GM12878 (cell line): ENCODE results near the gene NUTM1.

Source experiments
- ETV6 ChIP-seq, 2 experiments: fragments of 450-650 bp in 1 of 2; IDR thresholded peaks in 1 of 2; conservative IDR thresholded peaks in 1 of 2; 2 replicates each; pipeline ENCODE4 v1.6.1; 2014; ENCODE audit warnings: antibody characterized with exemption in 1 of 2, borderline replicate concordance in 1 of 2, low read depth in 1 of 2, mild to moderate bottlenecking in 1 of 2, moderate library complexity in 1 of 2
- EZH2 ChIP-seq: IDR thresholded peaks from 2 replicates; pipeline ENCODE4 v1.6.1; 2012; ENCODE audit warnings: low read depth, mild to moderate bottlenecking, control low read depth, inconsistent platforms, low read length, borderline replicate concordance; ENCODE audit not compliant: control insufficient read depth
- FOS ChIP-seq: IDR thresholded peaks from 3 replicates; pipeline ENCODE4 v1.6.1; 2011; ENCODE audit warnings: borderline replicate concordance; ENCODE audit not compliant: insufficient read length; ENCODE audit errors: extremely low read depth
- HDAC2 ChIP-seq: fragments of 200-600 bp; sonication (generic); IDR thresholded peaks from 2 replicates; pipeline ENCODE4 v1.6.1; 2017
- NR2F1 ChIP-seq: fragments of 450-650 bp; conservative IDR thresholded peaks from 2 replicates; pipeline ENCODE4 v1.6.1; 2017; ENCODE audit warnings: mild to moderate bottlenecking
- PAX5 ChIP-seq: IDR thresholded peaks from 2 replicates; pipeline ENCODE4 v1.6.1; 2011; ENCODE audit warnings: low read depth, low read length, borderline replicate concordance
- POLR2A ChIP-seq: IDR thresholded peaks from 2 replicates; pipeline ENCODE4 v1.6.1; 2011; ENCODE audit warnings: low read depth, mild to moderate bottlenecking, low read length
- POLR2AphosphoS5 ChIP-seq: IDR thresholded peaks from 2 replicates; pipeline ENCODE4 v1.6.1; 2011; ENCODE audit warnings: mild to moderate bottlenecking, low read length, inconsistent platforms
- TF ChIP-seq, protein P1 (sequence below): fragments of 450-650 bp; IDR thresholded peaks from 2 replicates; pipeline ENCODE4 v1.6.1; 2017; ENCODE audit warnings: mild to moderate bottlenecking
- TF ChIP-seq, protein P2 (sequence below), 3 experiments: IDR thresholded peaks in 2 of 3; conservative IDR thresholded peaks in 1 of 3; 2 replicates each; pipeline ENCODE4 v1.5.1; 2011; ENCODE audit warnings: low read depth in 3 of 3, low read length in 3 of 3, mild to moderate bottlenecking in 3 of 3, control low read depth in 2 of 3, moderate library complexity in 2 of 3, inconsistent platforms in 1 of 3, mixed read lengths in 1 of 3; ENCODE audit not compliant: control insufficient read depth in 2 of 3, insufficient read depth in 1 of 3; ENCODE audit errors: extremely low read depth in 1 of 3

DNA sequence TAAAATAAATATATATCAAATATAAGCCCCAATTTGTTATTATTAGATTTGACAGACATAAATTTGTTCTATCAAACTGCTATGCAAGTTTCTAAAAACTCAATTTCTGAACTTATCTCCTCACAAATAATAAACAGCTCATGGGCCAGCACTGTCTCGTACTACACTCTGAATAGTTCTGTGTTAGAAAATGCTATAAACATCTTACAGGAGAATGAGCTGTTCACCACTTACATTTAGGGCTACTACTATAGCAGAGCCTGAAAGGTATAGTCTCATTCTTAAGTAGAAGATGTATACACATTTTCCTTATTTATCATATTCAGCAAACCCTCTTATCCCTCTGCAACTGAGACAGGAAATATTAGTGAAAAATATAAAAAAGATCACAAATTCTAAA, 18.2 kb upstream of the NUTM1 start:
- TF ChIP-seq PAX5 (no peak), ETV6 (conservative IDR thresholded peaks at IDR 0.05 in 1 of 2, IDR thresholded peaks at IDR 0.05 in 1 of 2; ENCODE audit: borderline replicate concordance in 1 of 2, low read depth in 1 of 2) (no peak), POLR2AphosphoS5 (no peak), NR2F1 (no peak), EZH2 (no peak), POLR2A (no peak), HDAC2 (no peak), FOS (no peak)
- TF ChIP-seq, protein P1, sequence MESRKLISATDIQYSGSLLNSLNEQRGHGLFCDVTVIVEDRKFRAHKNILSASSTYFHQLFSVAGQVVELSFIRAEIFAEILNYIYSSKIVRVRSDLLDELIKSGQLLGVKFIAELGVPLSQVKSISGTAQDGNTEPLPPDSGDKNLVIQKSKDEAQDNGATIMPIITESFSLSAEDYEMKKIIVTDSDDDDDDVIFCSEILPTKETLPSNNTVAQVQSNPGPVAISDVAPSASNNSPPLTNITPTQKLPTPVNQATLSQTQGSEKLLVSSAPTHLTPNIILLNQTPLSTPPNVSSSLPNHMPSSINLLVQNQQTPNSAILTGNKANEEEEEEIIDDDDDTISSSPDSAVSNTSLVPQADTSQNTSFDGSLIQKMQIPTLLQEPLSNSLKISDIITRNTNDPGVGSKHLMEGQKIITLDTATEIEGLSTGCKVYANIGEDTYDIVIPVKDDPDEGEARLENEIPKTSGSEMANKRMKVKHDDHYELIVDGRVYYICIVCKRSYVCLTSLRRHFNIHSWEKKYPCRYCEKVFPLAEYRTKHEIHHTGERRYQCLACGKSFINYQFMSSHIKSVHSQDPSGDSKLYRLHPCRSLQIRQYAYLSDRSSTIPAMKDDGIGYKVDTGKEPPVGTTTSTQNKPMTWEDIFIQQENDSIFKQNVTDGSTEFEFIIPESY, result no peak
- TF ChIP-seq, protein P2, sequence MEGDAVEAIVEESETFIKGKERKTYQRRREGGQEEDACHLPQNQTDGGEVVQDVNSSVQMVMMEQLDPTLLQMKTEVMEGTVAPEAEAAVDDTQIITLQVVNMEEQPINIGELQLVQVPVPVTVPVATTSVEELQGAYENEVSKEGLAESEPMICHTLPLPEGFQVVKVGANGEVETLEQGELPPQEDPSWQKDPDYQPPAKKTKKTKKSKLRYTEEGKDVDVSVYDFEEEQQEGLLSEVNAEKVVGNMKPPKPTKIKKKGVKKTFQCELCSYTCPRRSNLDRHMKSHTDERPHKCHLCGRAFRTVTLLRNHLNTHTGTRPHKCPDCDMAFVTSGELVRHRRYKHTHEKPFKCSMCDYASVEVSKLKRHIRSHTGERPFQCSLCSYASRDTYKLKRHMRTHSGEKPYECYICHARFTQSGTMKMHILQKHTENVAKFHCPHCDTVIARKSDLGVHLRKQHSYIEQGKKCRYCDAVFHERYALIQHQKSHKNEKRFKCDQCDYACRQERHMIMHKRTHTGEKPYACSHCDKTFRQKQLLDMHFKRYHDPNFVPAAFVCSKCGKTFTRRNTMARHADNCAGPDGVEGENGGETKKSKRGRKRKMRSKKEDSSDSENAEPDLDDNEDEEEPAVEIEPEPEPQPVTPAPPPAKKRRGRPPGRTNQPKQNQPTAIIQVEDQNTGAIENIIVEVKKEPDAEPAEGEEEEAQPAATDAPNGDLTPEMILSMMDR (IDR thresholded peaks at IDR 0.05 in 2 of 3, conservative IDR thresholded peaks at IDR 0.05 in 1 of 3; ENCODE audit: control insufficient read depth in 2 of 3, extremely low read depth in 1 of 3, insufficient read depth in 1 of 3, low read depth in 3 of 3, low read length in 3 of 3), result no peak
